Esophagus squamous epithelium (tissue), 5 donors: ENCODE results near the gene SFRP5. TPM values are rescaled to one million over a fixed set of nuclear protein-coding genes. Genes with fewer than 3 reads are reported as not detected.

ENCODE experiments used
- DNase-seq: peaks from one replicate; lab custom pipeline; 2025; lab: John Stamatoyannopoulos, UW
- H3K27ac ChIP-seq, 4 donors: fragments of 200-600 bp; sonication (generic); one replicate each; pipeline ENCODE4 v1.5.1; 2016 to 2019; ENCODE audit warnings: mild to moderate bottlenecking in 1 of 4
- H3K27me3 ChIP-seq, 4 donors: fragments of 200-600 bp; sonication (generic); 1 replicate in 3 of 4; 2 replicates in 1 of 4; pipeline versions ENCODE4 v1.5.1 to v1.6.0; 2017 to 2021; ENCODE audit warnings: antibody characterized with exemption in 1 of 4
- H3K36me3 ChIP-seq, 3 donors: fragments of 200-600 bp; sonication (generic); one replicate each; pipeline ENCODE4 v1.5.1; 2016 to 2019
- H3K4me1 ChIP-seq, 3 donors: fragments of 200-600 bp; sonication (generic); one replicate each; pipeline ENCODE4 v1.5.1; 2017 to 2019
- H3K4me3 ChIP-seq, 4 donors: fragments of 200-600 bp; sonication (generic); 1 replicate in 3 of 4; 2 replicates in 1 of 4; pipeline ENCODE4 v1.5.1; 2016 to 2019; ENCODE audit warnings: mild to moderate bottlenecking in 2 of 4, moderate library complexity in 1 of 4
- H3K9me3 ChIP-seq, 3 donors: fragments of 200-600 bp; sonication (generic); one replicate each; pipeline ENCODE4 v1.5.1; 2016 to 2019
- CTCF ChIP-seq, 6 experiments: fragments of 450-650 bp in 4 of 6; fragments of 200-600 bp in 2 of 6; sonication (generic) in 2 of 6; IDR thresholded peaks; one replicate each; pipeline ENCODE4 v1.5.1; 2016 to 2019; ENCODE audit warnings: antibody characterized with exemption in 6 of 6, mild to moderate bottlenecking in 4 of 6, moderate library complexity in 4 of 6
- POLR2A ChIP-seq, 4 donors: fragments of 450-650 bp; IDR thresholded peaks; one replicate each; pipeline ENCODE4 v1.6.1; 2017; ENCODE audit warnings: antibody characterized with exemption in 4 of 4, mild to moderate bottlenecking in 4 of 4, moderate library complexity in 3 of 4
- WGBS, 2 donors: methylation state at CpG; one replicate each; pipeline ENCODE4 v1.1.5; 2018; 5-methylcytosine and 5-hydroxymethylcytosine counted together
- intact Hi-C: fragments of 100-400 bp; cut with DNase I; formaldehyde crosslinking; loops from one replicate; pipeline ENCODE4 v1.15.0; 2022
- total RNA-seq, 4 donors: library from RNA; depleted of rRNA; stranded (reverse); fragments of >200 nt; gene quantifications; one replicate each; pipeline ENCODE4 v1.1.0, GENCODE V29; 2016
- donor health status: DM: yes; HTN: yes; CAD: no.

The SFRP5 gene
- total RNA-seq, 4 donors from 2014 or later: 0.44 to 2.7 (median 0.70) TPM; not detected in 1

GRCh38 chr10:97762056-97762455, 9.7 kb downstream of the SFRP5 start:
- no peaks in the 10 kb centered on the region for H3K9me3 ChIP-seq
- no peak overlapping the region for H3K27ac ChIP-seq
- H3K27me3 ChIP-seq: no peaks in the 10 kb centered on the region
- H3K36me3 ChIP-seq: peaks cover 5 to 57% (median 10%) of the 10 kb centered on the region in 3 donors
- 75 to 94% methylated on average over 6 to 10 of the region's 10 CpGs for WGBS, 2 donors
- intact Hi-C loops: no loop called here
- TF ChIP-seq CTCF (IDR thresholded peaks at IDR 0.05) (no peak), POLR2A (IDR thresholded peaks at IDR 0.05) (no peak)
- no peaks in the 10 kb centered on the region for H3K4me1 ChIP-seq
- no peak overlapping the region for H3K4me3 ChIP-seq
- DNase-seq: no peak

- Histone ChIP-seq H3K4me3 (no peak overlapping the region), H3K27ac (no peak overlapping the region), H3K9me3 (no peaks in the 10 kb centered on the region), H3K4me1 (no peaks in the 10 kb centered on the region), H3K36me3 (peaks cover 5 to 63% (median 12%) of the 10 kb centered on the region in 3 donors), H3K27me3 (no peaks in the 10 kb centered on the region)
- TF ChIP-seq CTCF (IDR thresholded peaks at IDR 0.05) (no peak), POLR2A (IDR thresholded peaks at IDR 0.05) (no peak)
- intact Hi-C loops: no loop called here
- no peak for DNase-seq
- 96 to 100% methylated on average over 1 to 4 of the region's 8 CpGs for WGBS, 2 donors
Observed at GRCh38 chr10:97761331-97761865, 10.4 kb downstream of the SFRP5 start.

GRCh38 chr10:97760461-97761257, 11.1 kb downstream of the SFRP5 start:
- no peak for DNase-seq
- Histone ChIP-seq H3K36me3 (peaks cover 8 to 70% (median 19%) of the 10 kb centered on the region in 3 donors), H3K9me3 (no peaks in the 10 kb centered on the region), H3K27me3 (no peaks in the 10 kb centered on the region), H3K27ac (no peak overlapping the region), H3K4me3 (no peak overlapping the region), H3K4me1 (no peaks in the 10 kb centered on the region)
- TF ChIP-seq POLR2A (IDR thresholded peaks at IDR 0.05) (no peak), CTCF (IDR thresholded peaks at IDR 0.05) (no peak)
- intact Hi-C loops: no loop called here
- 70 to 81% methylated on average over 5 to 9 of the region's 11 CpGs for WGBS, 2 donors

- intact Hi-C loops: no loop called here
- no peak for DNase-seq
- Histone ChIP-seq H3K9me3 (no peaks in the 10 kb centered on the region), H3K27ac (no peak overlapping the region), H3K4me3 (no peak overlapping the region), H3K27me3 (no peaks in the 10 kb centered on the region), H3K36me3 (peaks cover 15 to 78% (median 26%) of the 10 kb centered on the region in 3 donors), H3K4me1 (no peaks in the 10 kb centered on the region)
- TF ChIP-seq CTCF (IDR thresholded peaks at IDR 0.05) (no peak), POLR2A (IDR thresholded peaks at IDR 0.05) (no peak)
- 93 to 100% methylated on average over 4 to 5 of the region's 5 CpGs for WGBS, 2 donors
Observed at GRCh38 chr10:97759946-97760345, 11.9 kb downstream of the SFRP5 start.
